Fibroblast of skin of back (primary cell): ENCODE results near the gene PRPF4. TPM values are rescaled to one million over a fixed set of nuclear protein-coding genes. Genes with fewer than 3 reads are reported as not detected.
A peak's percentile ranks its signal among the peaks of the same experiment; 100 is the strongest.
"Not testable (repeated sequence)": the region's sequence is repeated elsewhere in the genome, so short reads cannot be mapped to it uniquely, and the experiment has no call there.

Experiments used
- DNase-seq: peaks from one replicate; pipeline ENCODE4 v3.0.0-alpha.2; 2013
- polyA plus RNA-seq, 2 experiments: library from polyadenylated mRNA; unstranded; fragments of 120-200 nt; gene quantifications; one replicate each; pipeline ENCODE4 v1.2.1, GENCODE V29; 2013; ENCODE audit not compliant: insufficient read length in 2 of 2

The PRPF4 gene
- polyA plus RNA-seq (2013, experiment 1 of 2; ENCODE audit: insufficient read length), result 28.2 TPM
- 15.5 TPM for polyA plus RNA-seq (2013, experiment 2 of 2; ENCODE audit: insufficient read length)

DNA sequence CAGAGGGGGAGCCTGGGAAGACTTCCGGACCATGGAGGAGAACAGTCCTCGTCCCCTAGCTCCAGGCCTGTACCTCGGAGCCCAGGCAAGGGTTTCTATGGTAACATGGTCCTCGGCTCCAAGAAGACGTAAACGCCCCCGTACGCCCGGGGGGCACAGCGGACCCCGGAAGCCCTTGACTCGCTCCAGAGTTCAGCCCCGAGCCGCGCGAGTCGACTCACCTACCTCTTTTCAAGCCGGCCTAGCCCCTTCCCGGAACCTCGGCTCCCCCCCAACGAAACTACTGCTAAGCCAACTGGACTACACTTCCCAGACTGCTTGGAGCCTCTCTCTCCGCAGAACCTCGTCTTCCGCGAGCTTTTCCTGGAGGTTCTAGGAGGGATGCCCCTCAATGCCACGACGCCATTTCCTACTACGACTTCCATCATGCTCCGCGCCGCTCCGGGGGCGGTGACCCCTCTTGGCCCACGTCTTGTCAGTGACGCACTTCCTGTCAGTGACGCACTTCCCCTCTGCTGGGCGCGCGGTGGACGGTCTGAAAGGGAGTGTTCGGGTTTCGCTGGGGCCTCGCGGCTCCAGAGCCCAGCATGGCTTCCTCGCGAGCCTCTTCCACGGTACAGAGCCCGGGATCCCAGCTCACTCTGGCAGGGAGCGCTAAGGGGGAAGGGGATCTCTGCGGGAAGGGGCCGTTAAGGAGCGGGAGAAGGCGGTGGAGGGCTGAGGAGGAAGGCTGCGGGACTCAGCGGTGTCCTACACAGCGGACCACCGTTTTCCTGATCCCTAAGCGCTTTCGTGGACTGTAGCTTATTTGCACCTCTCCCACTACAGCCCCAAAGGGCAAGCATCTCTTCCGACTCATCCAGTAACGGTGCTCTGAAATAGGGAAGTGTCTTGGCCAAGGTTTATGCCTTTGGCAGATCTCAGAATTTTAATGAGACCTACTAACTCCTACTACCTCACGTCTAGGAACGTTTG is at the start of gene PRPF4, which contains the start of gene CDC26:
TSS of gene PRPF4 (plus strand) at position 502 of the 975 bp plus-strand sequence. CDS start at position 588, 86 bp downstream.
TSS of gene CDC26 (minus strand) at position 416 of the 975 bp plus-strand sequence. CDS start 3,065 bp downstream, outside the sequence.
- peak; percentile 99 for DNase-seq

DNA sequence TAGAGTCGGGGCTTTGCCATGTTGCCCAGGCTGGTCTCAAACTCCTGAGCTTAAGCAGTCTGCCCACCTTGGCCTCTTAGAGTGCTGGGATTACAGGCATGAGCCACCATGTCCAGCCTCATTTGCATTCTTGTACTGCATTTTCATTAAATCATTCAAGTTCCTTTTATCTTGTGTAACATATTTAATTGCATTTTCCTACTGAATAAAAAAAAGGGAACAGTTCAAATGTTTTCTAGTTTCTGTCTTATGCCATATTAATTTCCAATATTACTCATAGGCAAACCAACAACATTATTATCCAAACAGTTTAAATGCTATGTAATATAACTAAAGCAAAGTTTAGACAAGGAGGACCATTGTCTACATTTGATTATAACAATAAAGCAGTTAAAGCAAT is 48.0 kb upstream of the PRPF4 start:
- DNase-seq, result no peak

DNA sequence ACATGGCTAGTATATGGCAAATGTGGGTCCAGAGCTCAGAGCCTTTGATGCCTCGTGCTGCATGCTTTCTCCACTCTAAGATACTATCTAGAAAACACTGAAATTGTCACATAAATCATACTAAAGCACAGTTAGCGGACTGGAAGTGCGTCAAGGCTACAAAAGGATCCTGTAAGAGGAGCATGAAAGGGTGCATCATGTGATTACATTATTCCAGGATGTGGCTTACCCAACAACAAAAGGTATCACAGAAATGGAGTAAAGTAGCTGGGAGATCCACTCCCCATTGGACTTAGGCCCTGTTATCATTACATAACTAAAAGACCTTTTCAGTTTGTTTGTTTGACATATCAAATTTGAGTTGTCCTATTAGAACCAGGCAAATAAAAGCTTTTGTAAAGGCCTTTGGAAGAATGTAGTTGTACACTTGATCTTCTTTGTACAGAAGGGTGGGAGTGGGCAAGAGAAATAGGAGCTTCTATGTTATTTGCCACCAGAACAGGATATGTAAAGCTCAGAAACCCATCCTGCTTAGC is 47.3 kb upstream of the PRPF4 start:
- DNase-seq, result no peak

DNA sequence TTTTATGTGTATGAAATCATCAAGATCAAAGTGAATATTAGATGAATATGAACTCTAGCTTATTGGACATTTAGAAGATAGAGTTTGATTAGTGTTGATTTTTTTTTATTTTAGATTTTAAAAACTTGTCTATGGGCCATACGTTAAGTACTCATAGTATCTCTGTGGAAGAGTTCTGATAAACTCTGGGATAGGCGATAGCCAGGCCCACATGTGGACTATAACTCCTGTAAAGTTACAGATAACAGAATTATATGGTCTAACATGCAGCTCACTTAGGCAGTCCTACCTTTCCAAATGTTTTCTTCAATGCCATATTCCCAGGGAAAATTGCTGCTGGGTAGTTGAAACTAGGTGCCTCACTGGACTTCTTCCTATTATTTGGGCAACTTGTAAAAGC is 43.8 kb upstream of the PRPF4 start:
- no peak for DNase-seq

DNA sequence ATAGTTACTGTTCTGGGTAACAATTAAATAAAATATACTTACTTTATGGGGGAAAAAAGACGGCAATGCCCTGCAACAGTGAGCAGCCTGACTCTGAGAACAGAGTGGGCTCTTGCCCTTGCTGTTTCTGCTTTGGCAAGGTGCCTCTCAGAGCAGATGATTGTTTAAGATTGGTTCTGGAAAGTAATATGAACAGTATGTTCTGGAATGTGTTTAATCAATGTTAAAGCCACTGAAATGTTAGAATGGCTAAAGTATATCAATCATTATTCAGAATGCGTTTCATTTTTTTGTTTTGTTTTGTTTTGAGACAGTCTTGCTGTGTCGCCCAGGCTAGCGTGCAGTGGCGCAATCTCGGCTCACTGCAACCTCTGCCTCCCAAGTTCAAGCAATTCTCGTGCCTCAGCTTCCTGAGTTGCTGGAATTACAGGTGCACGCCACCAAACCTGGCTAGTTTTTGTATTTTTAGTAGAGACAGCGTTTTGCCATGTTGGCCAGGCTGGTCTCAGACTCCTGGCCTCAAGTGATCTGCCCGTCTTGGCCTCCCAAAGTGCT is 39.7 kb upstream of the PRPF4 start:
- not testable (repeated sequence) for DNase-seq

DNA sequence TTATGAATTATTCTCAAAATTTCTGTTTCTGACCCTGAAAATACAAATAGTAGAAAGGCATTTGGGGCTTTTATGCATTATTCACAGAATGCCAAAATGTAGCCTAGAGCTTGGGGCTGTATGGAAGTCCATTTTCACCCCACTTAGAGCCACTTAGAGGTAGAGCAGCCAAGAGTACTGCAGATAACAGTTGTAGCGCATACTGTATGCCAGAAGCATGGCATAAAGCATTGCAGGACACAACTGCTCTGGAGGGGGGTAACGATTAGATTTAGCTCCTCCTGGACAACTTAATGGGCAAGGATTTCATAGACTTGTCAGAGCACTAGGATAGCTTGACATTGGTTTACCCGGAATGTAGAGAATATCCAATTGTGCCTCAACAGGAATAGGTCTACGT is 38.4 kb upstream of the PRPF4 start:
- DNase-seq, result no peak

DNA sequence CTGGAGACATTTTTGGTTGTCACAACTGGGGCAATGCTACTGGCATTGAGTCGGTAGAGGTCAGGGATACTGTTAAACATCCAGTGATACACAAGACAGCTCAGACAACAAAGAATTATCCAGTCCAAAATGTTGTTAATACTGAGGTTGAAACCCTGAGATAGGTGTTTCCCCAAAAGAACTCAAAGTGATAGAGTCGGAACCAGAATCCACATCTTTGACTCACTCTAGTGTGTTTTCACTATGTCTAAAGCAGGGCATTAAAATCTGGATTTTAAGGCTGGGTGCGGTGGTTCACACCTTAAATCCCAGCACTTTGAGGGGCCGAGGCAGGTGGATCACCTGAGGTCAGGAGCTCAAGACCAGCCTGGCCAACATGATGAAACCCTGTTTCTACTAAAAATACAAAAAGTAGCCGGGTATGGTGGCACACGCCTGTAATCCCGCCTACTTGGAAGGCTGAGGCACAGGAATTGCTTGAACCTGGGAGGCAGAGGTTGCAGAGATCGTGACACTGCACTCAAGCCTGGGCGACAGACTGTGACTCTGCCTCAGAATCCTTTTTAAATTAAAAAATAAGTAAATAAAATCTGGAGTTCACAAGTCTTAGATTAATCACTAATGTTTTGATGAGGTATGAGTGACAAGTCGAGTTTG is 37.1 kb upstream of the PRPF4 start:
- no peak for DNase-seq

DNA sequence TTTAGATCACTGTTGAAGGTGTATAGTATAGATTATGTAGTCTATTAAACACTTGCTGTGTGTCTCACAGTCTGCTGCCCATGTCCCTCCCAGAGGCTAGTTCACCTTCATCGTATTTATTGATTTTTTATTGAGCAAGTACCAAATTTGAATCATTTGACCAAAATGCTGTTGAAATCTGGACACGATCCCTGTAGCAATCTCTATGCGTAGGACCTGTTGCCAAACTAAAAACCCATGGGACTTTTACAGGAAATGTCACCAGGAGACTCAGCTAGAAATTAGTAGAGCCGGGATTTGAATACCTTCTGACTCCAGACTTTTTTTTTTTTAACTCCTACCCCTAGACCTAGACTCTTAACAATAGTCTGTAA is 36.6 kb upstream of the PRPF4 start:
- no peak for DNase-seq

DNA sequence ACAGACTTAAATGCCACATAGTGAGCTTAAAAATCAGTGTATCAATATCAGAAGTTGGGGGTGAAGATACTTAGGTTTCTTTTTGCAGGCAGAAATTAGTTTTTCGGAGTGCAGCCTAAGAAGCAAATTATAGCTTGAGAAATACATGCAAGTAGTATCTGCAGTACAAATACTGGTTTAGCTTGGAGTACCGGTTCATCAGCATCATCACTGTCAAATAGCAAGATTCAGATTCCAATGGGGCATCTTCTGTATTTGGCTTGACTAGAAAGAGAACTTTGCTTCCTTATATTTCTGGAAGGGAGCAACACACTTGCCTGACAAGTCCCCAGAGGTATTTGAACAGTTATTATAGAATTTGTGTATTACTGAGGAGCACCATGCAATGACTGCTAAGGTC is 34.3 kb upstream of the PRPF4 start:
- DNase-seq, result no peak

DNA sequence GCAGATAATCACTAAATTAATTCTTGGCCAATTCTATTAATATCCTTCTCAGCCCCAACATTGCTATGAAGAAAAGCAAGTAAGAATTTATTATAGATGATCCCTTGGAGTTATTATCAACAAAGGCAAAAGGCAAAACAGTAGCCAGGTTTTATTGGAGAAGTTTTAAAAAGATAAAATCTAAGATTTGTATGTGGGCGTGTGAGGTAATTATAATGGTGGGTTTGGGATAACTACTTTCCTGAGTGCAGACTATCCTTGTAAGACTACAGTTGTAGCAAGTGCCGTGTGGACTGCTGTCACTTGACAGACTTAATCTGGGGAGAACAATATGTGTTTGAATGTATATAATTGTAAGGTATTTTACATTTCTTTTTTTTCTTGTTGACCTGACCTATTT is 30.9 kb upstream of the PRPF4 start:
- no peak for DNase-seq

DNA sequence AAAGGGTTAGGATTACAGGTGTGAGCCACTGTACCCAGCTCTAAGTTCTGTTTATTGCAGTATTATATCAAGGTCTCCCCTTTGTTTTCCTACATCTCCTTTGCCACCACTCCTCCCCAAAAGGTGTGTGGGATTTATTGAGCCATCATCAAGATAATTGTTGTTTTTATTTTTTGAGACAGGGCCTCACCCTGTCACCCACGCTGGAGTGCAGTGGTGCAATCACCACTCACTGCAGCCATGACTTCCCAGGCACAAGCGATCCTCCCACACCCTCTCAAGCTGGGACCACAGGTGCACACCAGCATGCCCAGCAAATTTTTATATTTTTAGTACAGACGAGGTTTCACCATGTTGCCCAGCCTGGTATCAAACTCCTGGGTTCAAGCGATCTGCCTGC is 29.6 kb upstream of the PRPF4 start:
- no peak for DNase-seq

DNA sequence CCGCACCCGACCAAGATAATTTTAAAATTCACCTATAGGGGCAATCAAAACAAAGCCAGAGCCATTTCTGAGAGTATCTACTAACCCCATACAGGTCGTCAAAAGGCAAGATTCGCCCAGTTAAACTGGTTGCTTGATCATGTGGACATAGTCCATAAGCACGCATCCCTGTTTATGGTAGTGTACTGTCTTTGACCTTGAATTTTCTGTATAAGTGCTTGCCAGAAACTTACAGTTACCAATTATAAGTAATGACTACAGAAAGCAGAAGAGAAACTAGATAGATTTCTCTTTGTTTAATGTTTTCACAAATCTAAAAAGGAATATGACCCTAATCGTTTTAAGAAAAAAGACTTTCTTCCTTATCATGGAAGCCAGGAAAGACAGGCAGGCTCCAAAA is 28.5 kb upstream of the PRPF4 start:
- DNase-seq, result no peak

DNA sequence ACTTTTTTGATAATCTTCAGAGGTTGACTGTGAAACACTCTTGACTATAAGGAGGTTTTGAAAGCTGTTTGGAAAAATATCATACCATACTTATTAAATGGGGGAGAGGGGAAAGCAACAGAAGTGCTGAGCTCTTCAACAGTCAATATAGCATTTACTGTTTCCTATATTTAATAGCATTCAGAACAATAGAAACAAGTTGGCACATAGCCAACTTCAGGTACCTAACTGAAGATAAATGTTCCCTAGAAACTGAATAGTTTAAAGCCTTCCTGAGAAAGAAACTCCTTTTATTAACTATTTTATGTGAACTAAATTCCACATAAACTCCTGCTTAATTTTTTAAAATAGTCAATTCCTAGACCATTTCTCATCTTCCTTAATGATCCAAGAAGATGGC is 27.8 kb upstream of the PRPF4 start:
- no peak for DNase-seq

DNA sequence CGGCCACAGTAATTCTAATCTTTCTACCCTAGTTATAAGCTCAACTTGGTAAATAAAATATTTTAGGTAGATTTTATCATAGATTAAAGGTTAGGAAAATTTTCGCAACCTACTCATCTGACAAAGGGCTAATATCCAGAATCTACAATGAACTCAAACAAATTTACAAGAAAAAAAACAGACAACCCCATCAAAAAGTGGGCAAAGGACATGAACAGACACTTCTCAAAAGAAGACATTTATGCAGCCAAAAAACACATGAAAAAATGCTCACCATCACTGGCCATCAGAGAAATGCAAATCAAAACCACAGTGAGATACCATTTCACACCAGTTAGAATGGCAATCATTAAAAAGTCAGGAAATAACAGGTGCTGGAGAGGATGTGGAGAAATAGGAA is 25.8 kb upstream of the PRPF4 start:
- not testable (repeated sequence) for DNase-seq

DNA sequence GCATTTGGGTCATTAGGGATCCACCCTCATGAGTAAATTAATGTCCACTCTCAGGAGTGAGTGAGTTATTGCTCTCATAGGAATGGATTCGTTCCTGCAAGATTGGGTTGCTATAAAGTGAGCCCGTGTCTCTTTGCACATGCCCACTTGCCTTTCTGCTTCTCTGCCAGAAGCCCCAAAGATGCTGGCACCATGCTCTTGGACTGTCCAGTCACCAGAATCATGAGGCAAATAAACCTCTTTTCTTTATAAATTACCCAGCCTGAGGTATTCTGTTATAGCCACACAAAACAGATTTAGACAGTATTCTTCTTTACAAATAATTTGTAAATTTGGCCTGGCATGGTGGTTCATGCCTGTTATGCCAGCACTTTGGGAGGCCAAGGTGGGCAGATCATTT is 24.7 kb upstream of the PRPF4 start:
- no peak for DNase-seq

DNA sequence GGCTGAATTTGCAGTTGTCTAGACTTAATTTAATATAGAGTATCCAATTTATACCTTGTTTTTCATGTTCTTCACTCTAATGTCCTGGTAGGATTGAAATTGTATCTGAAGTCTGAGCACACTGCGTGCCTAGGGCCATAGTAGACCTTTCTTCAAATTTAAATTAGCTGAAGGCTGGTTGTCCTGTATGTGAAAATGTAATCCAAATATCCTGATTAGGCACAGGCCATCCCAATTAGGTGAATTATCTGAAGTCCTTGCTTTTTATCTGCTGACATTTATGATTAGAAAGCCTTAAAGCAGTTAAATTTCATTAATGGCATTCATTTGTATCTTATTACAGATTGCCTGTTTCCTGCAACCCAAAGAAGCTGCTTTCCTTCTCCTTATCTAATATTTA is 20.5 kb upstream of the PRPF4 start:
- DNase-seq, result no peak

DNA sequence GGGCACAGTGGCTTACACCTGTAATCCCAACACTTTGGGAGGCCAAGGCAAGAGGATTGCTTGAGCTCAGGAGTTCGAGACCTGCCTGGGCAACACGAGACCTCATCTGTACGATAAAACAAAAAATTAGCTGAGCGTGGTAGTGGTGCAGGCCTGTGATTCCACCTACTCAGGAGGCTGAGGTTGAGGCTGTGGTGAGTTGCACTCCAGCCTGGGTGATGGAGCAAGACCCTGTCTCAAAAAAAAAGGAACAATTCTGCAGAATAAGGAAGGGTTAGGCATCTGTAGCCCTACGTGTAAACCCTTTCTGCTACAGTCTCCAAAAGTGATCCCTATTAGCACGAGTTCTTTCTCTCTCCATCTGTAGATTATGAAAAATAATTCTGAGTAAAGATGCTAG is 20.0 kb upstream of the PRPF4 start:
- DNase-seq, result no peak

DNA sequence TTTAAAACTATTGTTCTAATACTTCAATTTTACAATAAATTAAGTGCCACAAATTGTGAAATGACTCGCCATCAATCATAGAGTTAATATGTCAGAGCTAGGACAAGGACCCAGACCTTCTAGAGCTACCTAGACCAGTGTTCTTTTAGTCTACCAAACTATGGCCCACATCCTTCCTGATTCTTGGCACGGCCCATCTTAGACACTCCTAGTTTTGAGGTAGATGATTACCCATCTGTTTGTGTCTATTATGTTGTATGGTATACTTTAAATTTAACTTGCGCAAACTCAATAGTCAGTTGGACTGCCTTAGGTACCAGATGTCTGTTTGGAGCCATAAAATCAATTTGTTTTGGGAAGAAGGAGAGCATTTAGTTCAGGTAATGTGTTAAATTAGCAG is 17.6 kb upstream of the PRPF4 start:
- no peak for DNase-seq

DNA sequence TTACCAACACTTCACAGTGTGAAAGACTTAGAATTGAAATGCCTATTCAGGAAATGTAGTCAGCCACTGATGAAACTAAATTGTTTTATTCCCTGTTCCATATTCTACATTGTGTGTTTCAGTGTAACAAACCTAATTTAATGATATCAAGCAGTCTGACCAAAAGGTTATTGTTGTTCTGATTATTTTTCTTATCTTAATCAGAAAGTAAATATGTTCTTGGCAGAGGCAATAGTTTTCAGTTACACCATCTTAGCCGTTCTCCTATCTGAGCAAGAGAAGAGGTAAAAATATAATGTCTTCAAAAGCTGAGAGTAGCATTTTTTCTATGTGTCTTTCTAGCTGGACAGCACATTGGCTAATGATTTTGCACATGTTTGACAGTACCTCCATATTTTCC is 17.2 kb upstream of the PRPF4 start:
- no peak for DNase-seq

DNA sequence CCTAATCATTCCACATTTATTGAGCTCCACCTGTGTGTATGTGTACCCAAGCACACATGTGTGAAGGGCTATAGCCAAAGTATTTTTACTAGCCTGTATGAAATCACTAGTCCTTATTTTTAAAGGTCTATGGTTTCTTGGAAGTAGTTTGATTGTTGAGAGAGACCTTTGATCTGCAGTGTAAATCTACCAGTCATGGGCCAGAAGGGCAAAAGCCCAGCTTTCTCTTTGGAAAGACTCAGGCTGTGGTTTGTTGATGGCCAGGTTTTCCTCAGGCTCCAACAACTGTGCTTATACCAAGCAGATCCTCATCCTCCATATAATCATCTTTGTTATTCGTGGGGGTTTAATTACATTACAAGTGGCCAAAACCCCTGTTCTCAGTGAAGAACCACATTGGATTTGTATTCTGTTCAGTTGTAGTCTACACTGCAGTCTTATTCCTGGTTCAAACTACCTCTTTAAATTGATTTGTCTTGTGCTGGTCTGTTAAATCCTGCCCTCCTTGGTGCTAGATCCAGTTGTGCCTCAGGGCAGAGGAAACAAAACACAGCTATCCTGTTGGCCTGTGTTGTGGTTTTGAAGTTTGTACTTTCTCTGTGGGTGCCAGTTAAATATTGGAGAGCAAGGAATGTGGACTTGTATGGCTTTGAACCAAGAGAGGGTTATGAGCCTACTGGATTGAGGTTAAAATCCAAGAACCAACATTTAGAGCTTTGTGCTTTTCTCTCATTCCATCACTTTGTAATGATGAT is 13.4 kb upstream of the PRPF4 start:
- no peak for DNase-seq

DNA sequence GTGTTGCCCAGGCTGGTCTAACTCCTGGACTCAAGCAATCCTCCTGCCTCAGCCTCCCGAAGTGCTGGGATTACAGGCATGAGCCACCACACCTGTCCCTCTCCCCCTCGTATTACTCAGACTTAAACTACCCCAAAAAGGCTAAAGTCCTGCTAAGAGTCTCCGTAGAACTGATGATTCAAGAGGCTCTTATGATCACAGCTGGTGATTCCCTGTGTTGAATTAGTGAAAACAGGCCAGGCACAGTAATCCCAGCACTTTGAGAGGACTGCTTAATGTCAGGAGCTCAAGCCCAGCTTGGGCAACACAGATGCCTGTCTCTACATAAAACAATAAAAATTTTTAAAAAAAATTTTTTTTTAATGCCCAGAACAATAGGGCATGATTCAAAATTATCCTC is 9.3 kb upstream of the PRPF4 start:
- DNase-seq, result no peak

DNA sequence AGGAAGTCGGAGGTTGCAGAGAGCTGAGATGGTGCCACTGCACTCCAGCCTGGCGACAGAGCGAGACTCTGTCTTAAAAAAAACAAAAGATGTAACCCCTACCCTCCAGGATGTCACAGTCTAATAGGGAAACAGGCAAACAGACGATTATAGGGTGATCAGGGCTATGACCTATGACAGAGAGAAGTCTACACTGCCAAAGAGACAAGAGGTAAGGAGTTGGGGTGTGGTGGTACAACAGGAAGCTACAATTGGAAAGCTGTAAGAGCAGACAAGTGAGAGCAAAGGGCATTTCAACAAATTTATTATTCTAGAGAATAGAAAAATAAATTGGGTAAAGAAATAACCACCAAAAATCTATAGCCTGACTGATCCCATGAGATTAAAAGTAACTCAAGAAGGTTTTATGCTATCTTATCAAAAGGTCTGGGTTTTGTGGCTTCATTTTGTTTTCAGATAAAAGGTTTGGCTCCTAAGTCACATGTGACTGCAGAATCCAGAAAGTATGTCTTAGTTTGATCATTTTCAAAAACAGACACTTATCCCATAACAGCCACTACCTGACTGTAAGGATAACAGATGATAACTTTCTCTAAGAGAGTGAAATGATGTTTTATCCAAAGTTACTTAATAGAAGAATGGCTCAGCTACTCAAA is 7.4 kb upstream of the PRPF4 start:
- no peak for DNase-seq
